IPS-NIHi7 (cell line): ENCODE data around the gene MCM3AP.
"Not testable (repeated sequence)": the region's sequence is repeated elsewhere in the genome, so short reads cannot be mapped to it uniquely, and the experiment has no call there.

ENCODE experiments used
- DNase-seq: peaks from one replicate; pipeline ENCODE4 v3.0.0; 2012; ENCODE audit warnings: mixed read lengths; ENCODE audit errors: extremely low spot score

The MCM3AP gene

GRCh38 chr21:46311568-46311967 is 26.2 kb upstream of the MCM3AP start:
- DNase-seq: no peak

- DNase-seq: not testable (repeated sequence)
Observed at GRCh38 chr21:46310260-46310659, 24.8 kb upstream of the MCM3AP start.

GRCh38 chr21:46308431-46308830 is 23.0 kb upstream of the MCM3AP start:
- DNase-seq: no peak

GRCh38 chr21:46307625-46308024 is 22.2 kb upstream of the MCM3AP start:
- no peak for DNase-seq

GRCh38 chr21:46304955-46305354 is 19.5 kb upstream of the MCM3AP start:
- DNase-seq: no peak

GRCh38 chr21:46304437-46304836 is 19.0 kb upstream of the MCM3AP start:
- DNase-seq: no peak

GRCh38 chr21:46301759-46302158 is 16.3 kb upstream of the MCM3AP start:
- no peak for DNase-seq

- DNase-seq: no peak
Observed at GRCh38 chr21:46299167-46299566, 13.8 kb upstream of the MCM3AP start.

- peak; percentile 46 for DNase-seq
Observed at GRCh38 chr21:46297338-46298271, 12.2 kb upstream of the MCM3AP start.

GRCh38 chr21:46295996-46296752 is 10.8 kb upstream of the MCM3AP start:
- DNase-seq: no peak

GRCh38 chr21:46295177-46295770 is 9.9 kb upstream of the MCM3AP start:
- DNase-seq: peak; percentile 41

GRCh38 chr21:46294647-46295176 is 9.3 kb upstream of the MCM3AP start:
- DNase-seq: no peak

- DNase-seq: no peak
Observed at GRCh38 chr21:46291561-46291960, 6.2 kb upstream of the MCM3AP start.

- DNase-seq: no peak
Observed at GRCh38 chr21:46289655-46290179, 4.3 kb upstream of the MCM3AP start.

- DNase-seq: no peak
Observed at GRCh38 chr21:46287541-46287940, 2.1 kb upstream of the MCM3AP start.

- DNase-seq: no peak
Observed at GRCh38 chr21:46286648-46287002, 1.2 kb upstream of the MCM3AP start.

- DNase-seq: peak; percentile 96
Observed at GRCh38 chr21:46285761-46286647, 593 bp upstream of the MCM3AP start, which contains the start of gene YBEY. Gene YBEY (plus strand): TSS chr21:46286342. CDS start chr21:46286914, 572 bp downstream.

- no peak for DNase-seq
Observed at GRCh38 chr21:46284733-46285132, 678 bp downstream of the MCM3AP start.

- no peak for DNase-seq
Observed at GRCh38 chr21:46284077-46284644, 1.2 kb downstream of the MCM3AP start.

GRCh38 chr21:46274797-46275390 is 10.5 kb downstream of the MCM3AP start:
- no peak for DNase-seq
